HG03432 (cell line): ENCODE data around the gene ELMO2.

Source experiments
- ATAC-seq: cut with Tn5 transposase; IDR thresholded peaks from one replicate; pipeline ENCODE4 v1.9.1; 2021; ENCODE audit warnings: mild to moderate bottlenecking, moderate library complexity; ENCODE audit not compliant: unreplicated experiment

ELMO2 gene

DNA sequence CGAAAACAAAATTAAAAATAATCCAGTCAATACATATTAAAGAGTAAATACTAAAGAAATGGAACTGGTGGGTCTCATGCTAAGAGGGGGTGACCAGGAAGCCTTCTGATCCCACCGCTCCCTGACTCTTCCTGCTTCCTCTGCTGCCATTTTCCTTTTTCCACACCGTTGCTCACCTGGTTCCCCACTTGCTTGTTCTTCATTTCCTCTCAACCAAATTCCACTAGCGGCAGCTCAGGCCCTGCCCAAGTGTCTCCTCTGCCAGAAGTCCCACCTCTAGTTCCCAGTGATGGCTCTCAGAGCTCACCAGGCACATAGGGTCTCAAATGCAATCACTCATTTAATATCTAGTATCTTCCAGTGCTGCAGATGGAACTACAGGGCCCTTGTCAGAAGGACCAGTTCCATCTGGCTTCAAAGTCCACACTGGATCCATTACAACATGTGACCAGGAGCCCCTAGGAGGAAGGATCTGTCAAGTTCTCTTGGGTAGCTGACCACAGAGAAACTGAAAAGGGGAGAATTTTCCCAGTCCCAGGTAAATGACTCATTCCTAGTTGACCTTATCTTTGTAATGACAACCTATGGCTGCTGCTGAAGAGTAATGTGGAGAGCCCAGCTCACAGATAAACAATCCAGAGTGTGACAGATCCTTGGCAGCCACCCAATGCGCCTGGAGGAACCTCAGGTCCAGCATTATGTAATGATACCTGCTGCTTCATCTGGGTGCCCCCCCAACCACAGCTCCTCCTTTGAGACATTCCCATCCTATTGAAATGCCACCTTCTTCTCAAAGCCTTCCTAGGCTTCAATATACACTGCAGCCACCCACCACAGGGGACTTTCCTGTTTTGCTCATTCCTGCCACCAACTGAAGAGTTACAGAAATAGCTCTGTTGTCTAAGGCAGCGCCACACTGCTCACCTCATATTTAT lies 38.2 kb downstream of the ELMO2 start:
- no peak for ATAC-seq

DNA sequence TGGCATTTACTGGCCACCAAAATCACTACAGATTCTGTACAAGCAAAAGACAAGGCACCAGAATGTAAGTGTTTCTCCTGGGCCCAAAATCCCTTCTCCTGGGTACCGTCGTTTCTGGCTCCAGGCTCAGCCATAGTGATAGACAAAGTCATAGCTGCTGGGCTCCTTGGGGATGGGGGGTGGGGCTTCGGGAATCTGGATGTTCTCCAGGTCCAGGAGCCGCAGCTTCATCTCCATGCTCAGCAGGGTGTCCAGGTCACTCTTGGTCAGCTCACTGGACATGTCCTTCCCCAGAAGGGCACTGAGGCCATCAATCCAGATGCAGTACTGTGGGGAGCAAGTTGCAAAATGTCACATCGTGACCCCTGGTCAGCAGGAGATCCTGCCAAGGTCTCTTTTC lies 39.2 kb downstream of the ELMO2 start:
- ATAC-seq: no peak

DNA sequence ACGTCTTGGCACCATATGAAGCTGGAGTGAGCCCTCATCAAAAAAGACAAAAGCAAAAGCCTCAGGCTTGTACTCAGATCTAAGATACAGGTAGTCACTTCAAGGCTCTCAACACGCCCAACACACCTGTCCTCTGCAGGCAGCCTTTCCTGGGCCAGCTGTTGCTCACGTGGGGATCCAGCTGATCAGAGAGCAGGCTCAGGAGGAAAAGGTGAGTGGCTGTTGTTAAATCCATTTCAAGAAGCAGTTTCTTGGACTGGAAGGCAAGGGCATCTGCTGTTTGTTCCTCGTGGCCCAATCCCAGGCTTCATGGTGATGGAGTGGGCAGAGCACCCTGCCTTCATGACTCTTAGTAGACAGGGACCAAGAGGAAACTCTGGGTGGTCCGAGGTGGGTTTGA lies 39.6 kb downstream of the ELMO2 start:
- ATAC-seq: no peak

GRCh38 chr20:46365487-46366220 lies 40.8 kb downstream of the ELMO2 start:
- ATAC-seq: no peak

GRCh38 chr20:46364670-46365486 lies 41.5 kb downstream of the ELMO2 start:
- ATAC-seq: no peak

GRCh38 chr20:46363874-46364669 lies 42.3 kb downstream of the ELMO2 start:
- peak; percentile 85 for ATAC-seq

GRCh38 chr20:46362921-46363867 lies 43.2 kb downstream of the ELMO2 start:
- peak; percentile 2 for ATAC-seq

DNA sequence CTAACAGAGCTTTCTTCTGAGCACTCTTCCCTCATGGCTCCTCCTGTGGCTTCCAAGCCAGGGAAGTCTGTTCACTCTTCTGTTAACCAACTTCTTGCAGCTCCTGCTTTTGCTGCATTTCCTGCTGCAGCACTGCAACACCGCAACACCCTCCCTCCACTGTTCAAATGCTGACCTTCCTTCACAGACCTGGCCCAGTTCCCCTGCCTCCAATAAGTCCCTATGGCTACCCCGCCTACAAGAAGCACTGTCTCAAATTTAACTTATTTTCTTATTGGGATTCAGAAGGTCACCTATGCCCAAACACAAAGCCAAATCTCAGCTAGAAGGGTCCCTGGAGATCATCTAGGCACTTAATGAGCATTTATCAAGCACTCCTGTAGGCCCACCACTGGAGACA lies 44.6 kb downstream of the ELMO2 start:
- ATAC-seq: no peak

GRCh38 chr20:46361381-46361780 lies 45.0 kb downstream of the ELMO2 start:
- no peak for ATAC-seq

DNA sequence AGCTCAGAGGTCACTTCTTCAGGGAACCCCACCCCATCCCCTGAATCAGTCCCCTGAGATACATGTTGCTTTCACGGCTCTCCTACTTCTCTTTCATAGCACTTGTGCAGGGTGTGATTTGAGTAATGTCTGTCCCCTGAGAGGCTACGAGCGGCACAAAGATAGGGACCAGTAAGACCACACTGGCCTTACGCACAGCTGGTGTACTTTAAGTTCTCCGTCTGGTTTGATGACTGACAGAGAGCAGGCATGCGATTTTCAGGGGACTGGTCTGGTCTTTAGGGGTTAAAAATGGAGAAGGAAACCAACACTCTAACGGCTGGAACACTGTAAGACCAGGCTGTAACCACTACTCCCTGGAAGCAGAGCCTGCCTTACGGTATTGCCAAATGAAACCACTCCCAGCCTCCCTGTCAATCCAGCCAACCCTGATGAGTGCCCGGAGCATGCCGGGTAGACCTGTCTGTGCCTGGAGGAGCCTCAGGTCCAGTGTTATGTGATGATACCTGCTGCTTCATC lies 47.1 kb downstream of the ELMO2 start:
- ATAC-seq: peak; percentile 64

- no peak for ATAC-seq
Observed at GRCh38 chr20:46358346-46359058, 47.9 kb downstream of the ELMO2 start.

DNA sequence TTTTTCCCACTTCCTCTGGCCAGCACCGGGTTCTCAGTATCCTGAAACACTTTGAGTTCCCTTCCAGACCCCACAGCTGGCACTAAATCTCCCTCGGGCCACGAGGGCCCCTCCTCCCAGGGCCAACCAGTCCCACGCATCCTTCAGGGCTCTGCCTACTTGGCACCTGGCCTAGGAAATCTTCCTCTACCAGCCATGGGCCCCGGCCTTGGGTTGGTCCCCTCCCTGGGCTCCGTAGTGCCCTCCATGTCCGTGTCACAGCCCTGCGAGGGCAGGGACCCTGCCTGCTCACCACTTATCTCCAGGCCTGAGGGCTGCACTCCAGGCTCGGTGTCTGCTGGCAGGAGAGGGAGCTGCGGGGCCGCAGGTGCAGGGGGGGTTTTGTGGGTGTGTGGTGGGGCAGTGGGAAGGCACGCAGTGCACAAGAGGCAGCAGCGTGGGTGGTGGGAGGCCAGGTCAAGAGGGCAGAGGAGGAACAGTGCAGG lies 49.3 kb downstream of the ELMO2 start:
- no peak for ATAC-seq

GRCh38 chr20:46356195-46357029 lies 50.0 kb downstream of the ELMO2 start:
- ATAC-seq: no peak

DNA sequence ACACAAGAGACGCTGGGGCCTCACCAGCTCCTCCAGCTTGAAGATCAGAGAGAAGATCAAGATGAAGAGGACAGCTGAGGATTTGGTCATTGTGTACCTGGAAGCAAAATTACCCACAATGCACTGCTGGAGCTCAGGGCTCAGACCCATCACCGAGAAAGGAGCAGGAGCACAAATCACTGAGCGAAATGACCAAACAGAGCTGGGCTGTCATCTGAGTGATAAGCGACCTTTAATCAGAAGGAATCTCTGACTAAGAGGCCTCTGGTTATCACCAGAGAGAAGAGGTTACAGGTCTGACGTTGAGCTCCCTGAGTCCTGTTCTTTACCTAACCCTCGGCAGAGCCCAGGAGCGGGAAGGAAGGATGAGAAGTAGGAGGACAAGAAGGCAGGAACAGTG lies 50.6 kb downstream of the ELMO2 start:
- ATAC-seq: no peak

DNA sequence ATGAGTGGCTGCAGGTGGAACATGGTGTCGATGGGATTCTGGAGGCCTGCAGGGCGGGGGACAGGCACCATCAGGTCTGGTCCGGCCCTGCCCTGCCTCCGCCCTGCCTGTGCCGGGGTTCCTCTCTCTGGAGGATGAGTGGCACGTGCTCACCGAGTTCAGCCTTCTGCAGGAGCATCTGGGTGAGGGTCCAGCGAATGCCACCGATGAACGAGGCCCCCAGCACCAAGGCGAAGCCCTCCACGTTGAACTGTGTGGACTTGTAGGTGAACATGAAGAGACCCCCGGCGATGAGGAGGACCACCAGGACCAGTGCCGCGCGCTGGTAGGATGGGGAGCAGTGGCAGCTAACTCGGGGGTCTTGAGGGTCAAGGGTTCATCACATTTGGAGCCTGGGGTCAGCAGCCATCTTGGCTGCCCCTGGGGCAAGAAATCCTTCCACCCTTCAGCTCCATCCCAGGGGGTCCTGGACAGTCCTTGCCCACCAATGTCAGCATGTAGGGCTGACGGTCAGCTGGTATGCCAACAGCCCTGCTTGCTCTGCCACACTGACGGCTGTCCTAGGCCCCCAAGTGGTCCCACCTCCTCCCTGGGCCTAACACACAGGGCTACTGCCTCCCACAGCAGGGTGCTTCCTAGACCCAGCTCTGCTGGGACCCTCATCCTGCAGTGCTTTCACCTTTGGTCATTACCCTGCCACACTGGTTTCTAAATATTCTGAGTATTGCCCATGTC lies 51.3 kb downstream of the ELMO2 start:
- ATAC-seq: no peak

DNA sequence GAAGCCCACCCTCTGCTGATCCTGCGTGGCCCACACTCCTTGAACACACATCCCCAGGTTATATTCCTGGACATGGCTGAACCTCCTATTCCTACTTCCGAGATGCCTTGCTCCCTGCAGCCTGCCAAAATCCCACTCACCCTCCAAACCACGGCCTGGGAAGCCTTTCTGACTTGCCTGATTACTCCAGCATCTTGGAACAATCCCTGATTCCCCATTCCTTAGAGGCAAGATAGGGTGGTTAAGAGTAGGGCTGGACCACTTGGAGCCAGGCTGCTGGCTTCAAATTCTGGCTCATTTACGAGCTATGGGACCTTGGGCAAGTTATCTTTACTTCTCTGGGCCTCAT lies 52.2 kb downstream of the ELMO2 start:
- no peak for ATAC-seq
